ENCODE results near the gene RHBDL3. TPM values are rescaled to one million over a fixed set of nuclear protein-coding genes. Genes with fewer than 3 reads are reported as not detected.

RHBDL3 gene
- not detected in 3 replicates for polyA plus RNA-seq
- not detected for polyA plus RNA-seq (2011; ENCODE audit: low read depth)
- polyA plus RNA-seq (2011; cell fraction: cytosol; rRNA removed), result not detected in 2 replicates
- polyA plus RNA-seq (2011; cell fraction: nucleus; rRNA removed), result not detected in 2 replicates
- polyA plus RNA-seq (2012; ENCODE audit: low replicate concordance), result 0.03 TPM in 1 of 2 replicates, not detected in the other
- polyA minus RNA-seq, result not detected in 3 replicates
- polyA minus RNA-seq (2011; cell fraction: cytosol; rRNA and poly(A)+ RNA removed), result not detected
- polyA minus RNA-seq (2011; cell fraction: nucleus; rRNA and poly(A)+ RNA removed), result not detected in 2 replicates

DNA sequence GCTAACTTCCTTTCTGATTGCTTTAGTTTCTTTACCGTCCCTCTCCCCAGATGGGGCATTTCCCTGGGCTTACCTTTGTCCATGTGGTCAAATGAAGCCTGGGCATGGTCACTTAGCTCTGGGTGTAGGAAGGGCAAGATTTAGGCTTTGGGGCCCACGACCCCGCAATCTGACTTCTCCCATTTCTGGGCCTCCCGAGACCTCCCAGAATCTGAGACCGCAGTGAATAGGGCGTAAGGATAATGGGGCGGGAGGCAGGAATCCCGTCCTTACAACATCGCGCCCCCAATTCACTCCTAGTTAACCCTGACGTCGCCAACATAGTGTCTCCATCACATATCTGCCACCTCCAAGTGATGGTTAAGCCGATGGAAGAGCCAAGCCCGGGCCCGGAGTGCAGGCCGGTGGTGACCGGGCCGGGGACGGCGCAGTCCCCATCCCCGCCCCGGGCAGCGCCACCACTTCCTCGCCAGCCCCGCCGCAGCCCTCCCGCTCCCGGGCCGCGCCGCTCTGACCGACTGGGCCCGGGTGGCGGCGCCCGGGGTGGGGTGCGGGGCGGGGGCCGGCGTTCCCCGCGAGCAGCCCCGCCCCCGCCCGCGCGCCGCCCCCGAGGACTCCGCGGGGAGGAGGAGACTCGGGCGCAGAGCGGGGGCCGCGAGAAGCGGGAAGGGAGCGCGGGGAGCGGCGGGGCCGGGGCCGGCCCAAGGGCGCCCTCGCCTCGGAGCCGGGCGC lies at the start of gene RHBDL3:
TSS of gene RHBDL3 (plus strand) at position 641 of the 732 bp plus-strand sequence. CDS start 358 bp downstream, outside the sequence.
- peaks cover 85% of the 10 kb centered on the region for H3K27me3 ChIP-seq (ENCODE audit: control insufficient read depth, extremely low read depth, insufficient read depth, low read length)
- no peaks in the 10 kb centered on the region for H3K79me2 ChIP-seq (ENCODE audit: control insufficient read depth, insufficient read depth, low read length)
- H3K4me1 ChIP-seq (ENCODE audit: control insufficient read depth, extremely low read depth, insufficient read depth, low read length), result no peaks in the 10 kb centered on the region
- H3K36me3 ChIP-seq (ENCODE audit: control insufficient read depth in 2 of 2, extremely low read depth in 1 of 2, insufficient read depth in 2 of 2, low read length in 2 of 2), result no peaks in the 10 kb centered on the region
- dilution Hi-C loops (cut with MboI; ENCODE audit: extremely low pct_ligation_motif_present, low sequenced_read_pairs), result no loop called here
- no peaks in the 10 kb centered on the region for H3K9me3 ChIP-seq (ENCODE audit: control insufficient read depth, low read depth, low read length)
- H3K4me2 ChIP-seq (ENCODE audit: control insufficient read depth, extremely low read depth, insufficient read depth, low read depth, low read length), result peak within 1 kb of the TSS; percentile 51
- no peak within 1 kb of the TSS for H3K9ac ChIP-seq (ENCODE audit: control insufficient read depth, extremely low read depth, insufficient read depth, low read length)
- no peak within 1 kb of the TSS for H3K27ac ChIP-seq (ENCODE audit: control insufficient read depth, insufficient read depth, low read length)
- TF ChIP-seq EZH2 (IDR thresholded peaks at IDR 0.05; ENCODE audit: low read length), result peak; percentile 89
- TF ChIP-seq CTCF (optimal IDR thresholded peaks at IDR 0.05 in 1 of 3, IDR thresholded peaks at IDR 0.05 in 1 of 3, conservative IDR thresholded peaks at IDR 0.05 in 1 of 3; ENCODE audit: extremely low read depth in 1 of 3, insufficient read depth in 2 of 3, low read length in 3 of 3), result no peak
- no peaks in the 10 kb centered on the region for H3K9me1 ChIP-seq (ENCODE audit: control insufficient read depth, extremely low read depth, insufficient read depth, low read length)
- no peak within 1 kb of the TSS for H2AFZ ChIP-seq (ENCODE audit: control insufficient read depth, low read length)
- FAIRE-seq (no peak), DNase-seq (ENCODE audit: low read depth, low spot score) (no peak)
- peak within 1 kb of the TSS; percentile 18 to 23 (median 19) for H3K4me3 ChIP-seq (ENCODE audit: control insufficient read depth in 2 of 3, extremely low read depth in 1 of 3, insufficient read depth in 2 of 3, low read depth in 1 of 3, low read length in 3 of 3)
- no peaks in the 10 kb centered on the region for H4K20me1 ChIP-seq (ENCODE audit: control insufficient read depth, extremely low read depth, insufficient read depth, low read length)

DNA sequence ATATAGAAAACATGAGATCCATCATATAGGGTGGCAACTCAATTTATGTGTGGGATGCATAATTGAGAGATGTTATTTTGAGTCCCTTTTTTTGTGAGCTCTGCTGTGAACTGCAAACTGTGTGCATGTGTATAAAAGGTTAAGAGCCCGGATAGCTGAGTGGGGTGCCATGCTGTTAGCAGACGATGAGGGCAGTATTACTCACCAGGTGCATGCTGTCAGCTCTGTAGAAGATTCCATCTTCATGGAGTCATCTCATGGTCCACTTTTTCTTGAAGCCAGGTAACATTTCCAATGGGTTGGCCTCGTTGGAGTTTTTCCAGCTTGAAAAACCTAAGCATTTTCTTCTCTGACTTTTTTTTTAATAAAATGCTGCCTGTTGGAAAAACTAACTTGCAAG lies 43.0 kb upstream of the RHBDL3 start:
- dilution Hi-C loops (cut with MboI; ENCODE audit: extremely low pct_ligation_motif_present, low sequenced_read_pairs), result no loop called here
- peak; percentile 15 to 46 (median 18) for TF ChIP-seq CTCF (optimal IDR thresholded peaks at IDR 0.05 in 1 of 3, IDR thresholded peaks at IDR 0.05 in 1 of 3, conservative IDR thresholded peaks at IDR 0.05 in 1 of 3; ENCODE audit: extremely low read depth in 1 of 3, insufficient read depth in 2 of 3, low read length in 3 of 3)
- no peak for TF ChIP-seq EZH2 (IDR thresholded peaks at IDR 0.05; ENCODE audit: low read length)
- no peaks in the 10 kb centered on the region for H3K36me3 ChIP-seq (ENCODE audit: control insufficient read depth in 2 of 2, extremely low read depth in 1 of 2, insufficient read depth in 2 of 2, low read length in 2 of 2)
- no peak overlapping the region for H2AFZ ChIP-seq (ENCODE audit: control insufficient read depth, low read length)
- no peak overlapping the region for H3K27ac ChIP-seq (ENCODE audit: control insufficient read depth, insufficient read depth, low read length)
- H3K9me3 ChIP-seq (ENCODE audit: control insufficient read depth, low read depth, low read length), result no peaks in the 10 kb centered on the region
- FAIRE-seq (peak; percentile 95), DNase-seq (ENCODE audit: low read depth, low spot score) (peak; percentile 2)
- H3K4me3 ChIP-seq (ENCODE audit: control insufficient read depth in 2 of 3, extremely low read depth in 1 of 3, insufficient read depth in 2 of 3, low read depth in 1 of 3, low read length in 3 of 3), result no peak overlapping the region
- no peaks in the 10 kb centered on the region for H3K9me1 ChIP-seq (ENCODE audit: control insufficient read depth, extremely low read depth, insufficient read depth, low read length)
- no peaks in the 10 kb centered on the region for H3K79me2 ChIP-seq (ENCODE audit: control insufficient read depth, insufficient read depth, low read length)
- peaks cover 6% of the 10 kb centered on the region for H3K4me1 ChIP-seq (ENCODE audit: control insufficient read depth, extremely low read depth, insufficient read depth, low read length)
- no peaks in the 10 kb centered on the region for H3K27me3 ChIP-seq (ENCODE audit: control insufficient read depth, extremely low read depth, insufficient read depth, low read length)
- no peaks in the 10 kb centered on the region for H4K20me1 ChIP-seq (ENCODE audit: control insufficient read depth, extremely low read depth, insufficient read depth, low read length)
- no peak overlapping the region for H3K9ac ChIP-seq (ENCODE audit: control insufficient read depth, extremely low read depth, insufficient read depth, low read length)
- H3K4me2 ChIP-seq (ENCODE audit: control insufficient read depth, extremely low read depth, insufficient read depth, low read depth, low read length), result no peak overlapping the region

Measured in keratinocyte (primary cell).